Mammary epithelial cell (primary cell): ENCODE data around the gene DEXI.
"Not testable (repeated sequence)": the region's sequence is repeated elsewhere in the genome, so short reads cannot be mapped to it uniquely, and the experiment has no call there.

Experiments
- CTCF ChIP-seq, 2 donors: IDR thresholded peaks in 1 of 2; conservative IDR thresholded peaks in 1 of 2; 2 replicates each; pipeline ENCODE4 v1.5.1; 2011 to 2012; ENCODE audit warnings: inconsistent platforms in 2 of 2, low read length in 2 of 2, mild to moderate bottlenecking in 2 of 2, control low read depth in 1 of 2, low read depth in 1 of 2; ENCODE audit not compliant: insufficient read depth in 1 of 2; ENCODE audit errors: extremely low read depth in 1 of 2
- EZH2 ChIP-seq: IDR thresholded peaks from 2 replicates; pipeline ENCODE4 v1.6.1; 2012; ENCODE audit warnings: low read length, inconsistent platforms, borderline replicate concordance

GRCh38 chr16:10925285-10925684 lies 17.0 kb downstream of the DEXI start:
- not testable (repeated sequence) for TF ChIP-seq CTCF (conservative IDR thresholded peaks at IDR 0.05 in 1 of 2, IDR thresholded peaks at IDR 0.05 in 1 of 2; ENCODE audit: extremely low read depth in 1 of 2, insufficient read depth in 1 of 2, low read depth in 1 of 2, low read length in 2 of 2); EZH2
